Stimulated activated CD4-positive, alpha-beta T cell treated with anti-CD3 and anti-CD28 coated beads, TNF-alpha, amount 100 ng/mL, for 4 hours (primary cell): ENCODE measurements around the gene LBHD2.
"Not testable (repeated sequence)": the region's sequence is repeated elsewhere in the genome, so short reads cannot be mapped to it uniquely, and the experiment has no call there.

Source experiments
- DNase-seq, 3 experiments: peaks; one replicate each; pipeline ENCODE4 v3.0.0-alpha.2; 2020; ENCODE audit warnings: low read depth in 3 of 3

The LBHD2 gene

GRCh38 chr14:103118018-103118662, 34.1 kb downstream of the LBHD2 start:
- DNase-seq = no peak

- DNase-seq = no peak
Measured at GRCh38 chr14:103118663-103119404, 34.8 kb downstream of the LBHD2 start.

GRCh38 chr14:103119527-103119926, 35.5 kb downstream of the LBHD2 start:
- not testable (repeated sequence) for DNase-seq

- DNase-seq = no peak
Measured at GRCh38 chr14:103121121-103121845, 37.3 kb downstream of the LBHD2 start.

GRCh38 chr14:103121846-103122584, 38.0 kb downstream of the LBHD2 start:
- no peak for DNase-seq

GRCh38 chr14:103122585-103122946, 38.6 kb downstream of the LBHD2 start:
- no peak for DNase-seq

- no peak for DNase-seq
Measured at GRCh38 chr14:103122947-103123633, 39.1 kb downstream of the LBHD2 start, which contains the start of gene TNFAIP2. Gene TNFAIP2 (plus strand): TSS chr14:103123461. CDS start chr14:103126458, 2,997 bp downstream.

- DNase-seq = no peak
Measured at GRCh38 chr14:103123634-103124500, 39.9 kb downstream of the LBHD2 start.

- DNase-seq = no peak
Measured at GRCh38 chr14:103124501-103125001, 40.5 kb downstream of the LBHD2 start.

GRCh38 chr14:103125098-103126070, 41.4 kb downstream of the LBHD2 start:
- DNase-seq = no peak

- DNase-seq = no peak
Measured at GRCh38 chr14:103126088-103126872, 42.3 kb downstream of the LBHD2 start.

- DNase-seq = no peak
Measured at GRCh38 chr14:103126873-103127304, 42.9 kb downstream of the LBHD2 start.

- DNase-seq = no peak
Measured at GRCh38 chr14:103127356-103127755, 43.3 kb downstream of the LBHD2 start.

GRCh38 chr14:103127861-103128598, 44.0 kb downstream of the LBHD2 start:
- DNase-seq = no peak

GRCh38 chr14:103128631-103129300, 44.8 kb downstream of the LBHD2 start:
- DNase-seq = no peak

GRCh38 chr14:103129301-103130016, 45.4 kb downstream of the LBHD2 start:
- no peak for DNase-seq
